GM19238 (cell line): ENCODE measurements around the gene HUNK.
A peak's percentile ranks its signal among the peaks of the same experiment; 100 is the strongest.
"Not testable (repeated sequence)": the region's sequence is repeated elsewhere in the genome, so short reads cannot be mapped to it uniquely, and the experiment has no call there.

Experiments used
- DNase-seq: peaks from one replicate; pipeline ENCODE4 v3.0.0; 2011; ENCODE audit warnings: low spot score; ENCODE audit not compliant: insufficient read length

Gene HUNK

DNA sequence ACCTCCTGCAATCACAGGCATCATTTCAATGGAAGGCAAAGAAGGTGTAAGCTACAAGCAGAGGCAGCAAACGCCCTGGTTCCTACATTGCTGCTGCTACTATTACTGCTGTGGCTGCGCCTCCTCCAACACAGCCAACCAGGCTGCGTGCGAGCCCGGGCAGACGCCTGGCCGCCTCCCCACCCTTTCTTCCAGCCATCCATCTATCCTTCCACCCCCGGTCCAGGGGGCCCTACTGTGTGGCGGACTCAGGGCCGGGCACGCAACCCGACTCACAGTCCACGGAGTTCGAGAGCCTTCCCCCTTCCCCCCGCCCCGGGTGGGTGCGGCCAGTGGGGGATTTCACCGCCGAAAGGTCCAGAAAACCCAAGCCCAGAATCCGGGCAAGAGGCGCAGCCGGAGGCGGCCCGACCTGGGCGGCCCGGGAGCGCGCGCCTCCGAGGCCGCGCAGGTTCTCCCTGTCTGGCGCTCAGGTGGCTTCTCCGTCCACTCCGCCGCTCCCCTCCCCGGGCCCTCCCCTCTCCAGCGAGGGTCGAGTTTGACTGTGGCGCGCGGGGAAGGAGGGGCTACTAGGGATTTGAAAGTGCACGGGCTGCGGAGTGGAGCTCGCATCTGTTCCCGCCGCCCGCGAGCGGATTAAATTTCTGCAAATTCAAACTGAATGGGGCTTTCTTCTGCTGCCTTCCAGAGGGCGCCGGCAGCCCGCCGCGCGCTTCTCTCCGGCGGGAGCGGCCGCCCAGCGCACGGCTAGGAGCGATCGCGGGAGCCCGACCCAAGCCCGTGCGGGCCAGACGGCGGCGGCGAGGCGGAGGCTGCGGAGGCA is at the start of gene HUNK:
Gene HUNK, plus strand, starts transcription at position 569 of the 823 bp plus-strand sequence. CDS start 655 bp downstream, outside the sequence.
- no peak for DNase-seq

DNA sequence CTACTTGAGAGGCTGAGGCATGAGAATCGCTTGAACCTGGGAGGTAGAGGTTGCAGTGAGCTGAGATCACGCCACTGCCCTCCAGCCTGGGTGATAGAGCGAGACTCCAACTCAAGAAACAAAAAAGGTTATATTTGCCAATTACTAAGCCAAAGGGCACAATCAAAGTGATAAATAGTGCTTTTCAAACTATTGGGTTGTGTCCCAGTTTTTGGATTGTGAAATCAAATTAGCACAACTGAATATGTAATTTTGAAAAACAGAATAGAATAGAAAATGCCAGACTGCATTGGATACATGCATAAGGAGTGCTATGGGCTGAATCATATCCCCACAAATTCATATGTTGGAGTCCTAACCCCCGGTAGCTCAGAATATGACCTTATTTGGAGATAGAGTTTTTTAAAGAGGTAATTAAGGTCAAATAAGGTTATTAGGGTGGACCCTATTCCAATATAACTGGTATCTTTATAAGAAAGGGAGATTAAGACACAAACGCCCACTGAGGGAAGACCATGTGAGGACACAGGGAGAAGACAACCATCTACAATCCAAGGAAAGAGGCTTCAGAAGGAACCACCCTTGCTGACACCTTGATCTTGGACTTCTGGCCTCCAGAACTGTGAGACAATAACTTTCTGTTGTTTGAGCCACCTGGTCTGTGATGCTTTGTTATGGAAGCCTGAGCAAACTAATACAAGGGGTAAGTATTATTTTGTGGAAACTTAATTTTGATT is 42.9 kb upstream of the HUNK start:
- DNase-seq: no peak

GRCh38 chr21:31830701-31831100 is 42.1 kb upstream of the HUNK start:
- no peak for DNase-seq

DNA sequence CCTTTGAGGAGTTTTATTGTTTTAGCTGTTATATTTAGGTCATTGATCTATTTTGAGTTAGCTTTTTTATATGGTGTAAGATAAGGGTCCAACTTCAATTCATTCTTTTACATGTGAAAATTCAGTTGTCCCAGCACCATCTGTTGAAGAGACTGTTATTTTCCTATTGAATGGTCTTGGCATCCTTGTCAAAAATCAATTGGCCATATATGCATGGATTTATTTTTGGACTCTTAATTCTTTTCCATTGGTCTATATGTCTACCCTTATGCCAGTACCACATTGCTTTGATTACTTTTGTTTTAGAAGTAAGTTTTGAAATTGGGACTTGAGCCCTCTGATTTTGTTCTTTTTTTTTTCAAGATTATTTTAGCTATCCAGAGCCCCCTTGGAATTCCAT is 35.8 kb upstream of the HUNK start:
- no peak for DNase-seq

DNA sequence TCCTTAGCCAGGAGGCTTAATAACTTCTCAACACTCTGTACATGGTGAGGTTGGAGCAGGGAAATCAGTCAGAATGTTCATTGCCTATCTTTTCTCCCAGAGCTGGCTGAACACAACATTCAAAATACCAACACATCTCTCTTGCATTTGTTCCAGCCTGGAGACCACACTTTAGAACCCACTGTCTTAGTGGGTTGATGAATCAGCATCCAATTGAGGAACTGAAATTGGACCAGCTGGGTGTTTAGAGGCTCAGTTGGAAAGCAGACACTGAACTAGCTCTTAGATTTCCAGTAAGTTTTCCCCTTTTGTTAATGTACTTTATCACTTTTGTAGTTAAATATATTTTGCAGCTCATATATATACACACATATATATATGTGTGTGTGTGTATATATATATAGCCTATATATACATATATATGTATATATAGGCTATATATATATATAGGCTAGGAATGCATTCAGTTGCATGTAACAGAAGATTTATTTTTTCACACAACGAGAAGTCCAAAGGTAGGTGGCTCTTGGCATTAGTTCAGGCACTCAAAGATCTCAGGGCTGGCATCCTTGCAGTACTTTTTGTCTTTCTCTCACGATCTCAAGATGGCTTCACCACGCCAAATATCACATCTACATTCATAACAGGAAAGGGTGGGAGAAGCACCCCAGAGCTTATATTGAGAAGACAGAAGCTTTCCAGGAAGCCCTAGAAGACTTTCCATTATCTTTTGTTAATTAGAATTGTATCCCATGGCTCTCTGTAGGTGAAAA is 35.0 kb upstream of the HUNK start:
- DNase-seq: no peak

DNA sequence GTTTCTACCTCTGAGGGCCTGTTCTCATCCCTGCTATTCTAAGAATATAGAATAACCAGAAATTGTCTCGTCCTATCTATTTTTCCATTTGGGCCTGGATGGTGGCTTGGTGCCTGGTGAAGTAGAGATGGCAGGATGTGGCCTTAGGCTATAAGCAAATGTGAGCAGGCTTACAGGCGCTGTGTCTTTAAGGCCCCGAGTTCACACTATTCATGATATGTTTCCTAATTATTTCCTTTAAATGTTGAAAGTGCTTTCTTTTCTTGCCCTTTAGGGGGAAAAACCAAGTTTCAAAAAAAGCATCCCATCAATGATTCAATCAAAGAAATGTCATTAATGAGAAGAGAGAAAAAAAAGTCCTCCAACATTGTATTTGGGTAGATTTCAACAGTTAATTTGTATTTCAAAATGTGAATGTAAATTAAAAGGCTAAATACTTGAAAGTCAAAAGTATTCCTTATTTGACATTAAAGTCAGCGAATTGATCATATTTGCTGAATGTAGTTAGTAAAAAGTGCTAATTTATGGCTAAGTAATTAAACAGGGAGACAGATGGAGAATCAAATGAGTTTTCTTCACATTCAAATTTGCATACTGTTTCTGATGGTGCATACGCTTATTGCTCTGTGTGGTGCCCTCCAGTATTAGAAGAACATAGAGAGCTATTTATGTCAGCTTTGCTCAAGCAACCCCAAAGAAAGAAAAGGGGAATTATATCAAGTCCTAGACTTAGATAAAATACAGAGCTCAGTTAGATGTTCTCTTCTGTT is 34.0 kb upstream of the HUNK start:
- DNase-seq: no peak

DNA sequence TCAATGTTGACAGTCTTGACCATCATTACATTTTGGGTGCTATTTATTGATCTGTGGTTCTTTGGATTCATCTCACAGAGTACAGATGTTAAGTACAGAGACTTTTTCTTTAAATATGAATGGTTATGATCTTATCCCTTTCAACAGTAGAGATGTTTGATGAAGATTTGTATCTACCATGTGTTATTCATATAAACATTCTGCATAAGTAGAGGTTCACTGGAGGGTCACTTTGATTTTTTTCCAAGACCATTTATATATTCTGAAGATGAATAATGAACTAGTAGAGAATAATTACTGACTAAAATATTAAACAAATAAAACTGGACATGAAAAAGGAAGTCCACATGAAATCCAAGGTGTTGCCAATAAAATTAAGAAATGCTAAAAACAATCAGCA is 28.6 kb upstream of the HUNK start:
- DNase-seq: no peak

DNA sequence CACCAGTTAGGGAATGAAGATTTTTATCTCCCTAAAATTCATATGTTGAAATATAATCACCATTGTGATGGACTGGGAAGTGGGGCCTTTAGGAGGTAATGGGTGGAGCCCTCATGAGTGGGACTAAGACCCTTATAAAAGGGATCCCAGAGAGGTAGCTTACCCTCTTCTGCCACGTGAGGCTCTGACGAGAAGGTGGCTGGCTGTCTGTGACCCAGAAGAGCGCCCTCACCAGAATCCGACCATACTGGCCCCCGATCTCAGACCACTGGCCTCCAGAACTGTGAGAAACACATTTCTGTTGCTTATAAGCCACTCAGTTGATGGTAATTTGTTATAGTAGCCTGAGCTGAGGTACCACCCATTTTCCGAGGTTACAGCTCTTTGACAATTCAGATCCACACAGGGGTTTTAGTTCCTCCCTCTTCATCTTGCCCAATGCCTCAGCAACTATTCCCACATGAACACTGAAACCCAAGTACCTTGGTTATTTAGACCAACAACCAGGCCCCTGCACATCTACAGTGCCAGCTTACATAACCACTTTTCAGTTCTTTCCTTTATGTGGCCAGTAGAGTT is 27.6 kb upstream of the HUNK start:
- no peak for DNase-seq

- no peak for DNase-seq
These were observed 26.1 kb upstream of the HUNK start for GRCh38 chr21:31846690-31847089.

DNA sequence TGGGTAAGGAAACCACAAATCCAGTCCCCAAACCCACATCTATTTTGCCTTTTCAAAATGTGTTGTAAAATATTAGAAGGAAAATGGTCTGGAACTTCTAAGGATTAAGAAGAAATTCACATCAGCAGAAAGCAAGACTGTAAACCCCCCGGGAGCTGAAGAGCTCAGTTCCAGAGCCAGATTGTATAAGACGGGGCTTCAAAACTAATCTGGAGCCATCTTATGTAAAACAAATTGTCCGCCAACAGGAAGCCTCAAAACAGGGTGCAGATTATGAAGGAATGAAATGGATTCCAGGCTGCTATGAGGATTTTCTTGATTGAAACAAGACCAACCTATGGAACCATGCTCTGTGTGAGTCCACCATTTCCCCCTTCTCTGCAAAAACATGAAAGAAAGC is 25.1 kb upstream of the HUNK start:
- no peak for DNase-seq

DNA sequence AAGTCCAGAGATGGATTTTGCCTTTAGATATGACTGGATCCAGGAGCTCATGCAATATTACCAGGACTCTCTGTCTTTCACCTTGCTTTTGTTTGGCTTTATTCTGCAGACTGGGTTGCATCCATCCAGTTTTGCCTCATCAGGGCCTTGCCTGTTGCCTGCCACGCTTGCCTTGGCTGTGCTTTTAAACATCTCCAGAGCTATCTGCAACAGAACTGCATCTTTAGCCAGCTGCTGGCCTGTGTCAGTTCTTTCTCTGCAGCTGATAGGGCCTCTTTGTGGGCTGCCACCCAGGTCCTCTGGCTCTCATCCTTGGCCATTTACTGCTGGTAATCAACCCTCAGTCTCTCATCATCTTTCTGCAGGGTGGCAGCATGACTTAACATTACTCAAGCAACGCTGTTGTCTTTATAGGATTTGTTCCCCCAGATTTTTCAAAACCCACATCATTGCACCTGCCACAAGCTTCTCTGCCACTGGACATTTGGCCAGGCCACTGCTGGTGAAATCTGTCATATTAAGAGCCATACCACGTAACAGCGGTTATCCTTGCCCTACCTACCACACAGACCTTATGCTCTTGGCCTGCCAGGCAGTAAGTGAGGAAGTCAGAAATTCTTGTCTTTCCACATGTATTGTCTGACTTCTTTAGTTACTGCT is 24.4 kb upstream of the HUNK start:
- no peak for DNase-seq

DNA sequence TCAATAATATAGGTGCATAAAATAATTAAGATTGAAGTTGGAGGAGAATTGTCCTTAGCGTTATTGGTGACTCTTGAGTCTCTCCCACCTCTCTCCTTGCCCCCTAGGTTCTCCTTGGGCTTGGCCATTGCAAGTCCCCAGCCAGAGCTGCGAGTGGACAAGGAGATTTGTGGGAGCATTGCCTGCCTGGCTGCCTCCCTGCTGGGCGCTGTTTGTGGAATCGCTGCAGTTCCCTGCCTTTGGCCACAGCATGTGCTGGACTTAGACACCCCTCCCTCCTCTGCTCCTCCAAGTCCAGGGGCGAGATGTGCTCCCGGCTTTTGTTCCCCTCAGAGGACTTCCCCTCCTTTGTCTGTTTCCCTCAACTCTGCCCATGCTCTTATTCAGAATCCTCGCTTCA is 21.9 kb upstream of the HUNK start:
- DNase-seq: no peak

DNA sequence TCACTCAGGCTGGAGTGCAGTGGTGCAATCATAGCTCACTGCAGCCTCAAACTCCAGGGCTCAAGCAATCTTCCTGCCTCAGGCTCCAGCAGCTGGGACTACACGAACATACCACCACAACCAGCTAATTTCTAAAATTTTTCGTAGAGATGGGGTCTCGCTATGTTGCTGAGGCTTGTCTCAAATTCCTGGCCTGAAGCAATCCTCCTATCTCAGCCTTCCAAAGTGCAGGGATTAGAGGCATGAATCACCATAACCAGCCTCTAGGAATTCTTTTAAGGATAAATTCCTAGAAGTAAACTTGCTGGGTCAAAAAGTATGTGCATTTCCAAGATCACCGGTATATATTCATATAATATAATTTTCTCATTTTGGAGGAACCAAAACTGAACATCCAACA is 17.6 kb upstream of the HUNK start:
- no peak for DNase-seq

- no peak for DNase-seq
These were observed 15.7 kb upstream of the HUNK start for GRCh38 chr21:31857096-31857495.

DNA sequence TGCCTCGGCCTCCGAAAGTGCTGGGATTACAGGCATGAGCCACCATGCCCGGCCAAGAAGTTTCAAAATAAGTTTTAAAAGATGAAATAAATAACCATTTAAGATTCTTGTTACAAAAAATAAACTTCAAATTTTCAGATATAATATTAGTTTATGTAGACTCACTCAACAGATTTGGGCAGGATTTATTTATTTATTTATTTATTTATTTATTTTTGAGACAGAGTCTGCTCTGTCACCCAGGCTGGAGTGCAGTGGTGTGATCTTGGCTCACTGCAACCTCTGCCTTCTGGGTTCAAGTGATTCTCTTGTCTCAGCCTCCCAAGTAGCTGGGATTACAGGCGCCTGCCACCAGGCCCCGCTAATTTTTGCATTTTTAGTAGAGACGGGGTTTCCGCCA is 15.2 kb upstream of the HUNK start:
- DNase-seq: not testable (repeated sequence)

GRCh38 chr21:31860851-31861250 is 12.0 kb upstream of the HUNK start:
- DNase-seq: no peak

DNA sequence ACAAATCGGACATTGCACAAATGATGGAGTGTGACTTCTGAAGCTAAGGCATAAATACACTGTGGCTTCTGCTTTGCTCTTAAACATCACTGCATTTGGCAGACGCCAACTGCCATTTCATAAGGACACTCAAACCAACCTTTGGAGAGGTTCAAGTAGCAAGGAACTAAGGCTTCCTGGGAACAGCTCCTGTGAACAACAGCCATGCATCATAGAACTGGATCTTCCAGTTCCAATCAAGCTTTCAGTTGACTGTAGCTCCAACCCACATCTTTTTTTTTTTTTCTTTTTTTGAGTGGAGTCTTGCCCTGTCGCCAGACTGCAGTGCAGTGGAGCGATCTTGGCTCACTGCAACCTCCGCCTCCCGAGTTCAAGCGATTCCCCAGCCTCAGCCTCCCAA is 10.7 kb upstream of the HUNK start:
- DNase-seq: no peak

DNA sequence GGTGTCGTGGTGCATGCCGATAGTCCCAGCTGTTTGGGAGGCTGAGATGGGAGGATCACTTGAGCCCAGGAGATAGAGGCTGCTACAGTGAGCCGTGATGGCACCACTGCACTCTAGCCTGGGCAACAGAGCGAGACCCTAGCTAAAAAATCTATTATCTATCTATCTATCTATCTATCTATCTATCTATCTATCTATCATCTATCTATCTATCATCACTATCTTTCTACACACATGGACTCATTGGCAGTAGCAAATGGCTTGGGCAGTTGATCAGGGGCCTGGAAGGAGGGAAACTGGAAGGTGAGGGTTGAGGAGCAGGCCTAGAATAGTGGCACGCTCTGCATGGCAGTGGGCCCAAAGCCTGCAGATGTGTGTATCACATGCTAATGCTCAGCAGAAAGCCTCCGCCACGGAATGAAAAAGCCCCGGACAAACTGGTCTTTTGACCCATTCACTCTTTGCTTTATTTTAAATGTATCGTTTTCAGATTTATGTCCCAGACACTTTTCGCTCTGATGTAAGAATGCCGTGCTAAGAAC is 7.3 kb upstream of the HUNK start:
- no peak for DNase-seq

- peak; percentile 47 for DNase-seq
These were observed 6.7 kb upstream of the HUNK start for GRCh38 chr21:31866077-31866511.

DNA sequence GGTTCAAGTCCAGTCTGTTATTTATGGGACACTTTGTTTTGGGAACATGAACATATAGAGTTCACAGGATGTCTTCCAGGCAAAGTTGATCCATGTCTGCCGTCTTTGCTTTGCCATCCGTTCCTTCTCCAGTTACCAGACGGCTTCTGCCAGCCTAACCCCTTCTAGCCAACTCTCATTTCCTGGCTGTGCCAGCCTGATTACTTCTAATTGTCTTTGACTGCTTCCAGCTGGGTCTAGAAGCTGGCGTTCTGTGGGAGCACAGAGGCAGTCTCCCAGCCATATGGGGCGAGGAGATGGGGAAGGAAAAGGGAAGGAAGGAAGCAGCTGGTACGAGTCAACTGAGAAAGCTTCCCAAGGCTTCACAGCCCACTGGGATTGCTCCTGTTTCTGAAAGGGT is 3.1 kb upstream of the HUNK start:
- DNase-seq: no peak
